SK-N-MC (cell line): ENCODE data around the gene SCN3B.

Source experiments
- DNase-seq: peaks from one replicate; pipeline ENCODE4 v3.0.0-alpha.2; 2011; ENCODE audit warnings: low read depth, low spot score
- H3K27ac ChIP-seq: fragments of 200-600 bp; sonication (generic); 2 replicates; pipeline ENCODE4 v1.5.1; 2016; ENCODE audit warnings: mixed run types
- H3K36me3 ChIP-seq: fragments of 200-600 bp; sonication (generic); 2 replicates; pipeline ENCODE4 v1.6.1; 2017; ENCODE audit warnings: antibody characterized with exemption, low read length, mixed read lengths; ENCODE audit not compliant: insufficient read depth
- H3K4me3 ChIP-seq: fragments of 200-600 bp; sonication (generic); 2 replicates; pipeline ENCODE4 v1.5.1; 2016
- H3K9ac ChIP-seq: fragments of 200-600 bp; sonication (generic); 2 replicates; pipeline ENCODE4 v1.8.0; 2017; ENCODE audit warnings: mixed run types, mixed read lengths; ENCODE audit not compliant: insufficient read length
- H3K9me3 ChIP-seq: fragments of 200-600 bp; sonication (generic); 2 replicates; pipeline ENCODE4 v1.6.1; 2017; ENCODE audit warnings: low read depth, mild to moderate bottlenecking, antibody characterized with exemption, low read length, moderate library complexity, mixed read lengths
- EZH2 ChIP-seq: fragments of 200-600 bp; sonication (generic); IDR thresholded peaks from one replicate; pipeline ENCODE4 v1.6.1; 2017; ENCODE audit warnings: antibody characterized with exemption
- FOXP2 ChIP-seq: optimal IDR thresholded peaks from 2 replicates; pipeline ENCODE3; 2011; ENCODE audit warnings: mild to moderate bottlenecking, moderate library complexity; ENCODE audit not compliant: insufficient read depth; ENCODE audit errors: extremely low read length, control extremely low read depth
- POLR2AphosphoS5 ChIP-seq: IDR thresholded peaks from 2 replicates; pipeline ENCODE4 v1.6.1; 2012; ENCODE audit warnings: mild to moderate bottlenecking, low read depth, low read length, borderline replicate concordance

The SCN3B gene

DNA sequence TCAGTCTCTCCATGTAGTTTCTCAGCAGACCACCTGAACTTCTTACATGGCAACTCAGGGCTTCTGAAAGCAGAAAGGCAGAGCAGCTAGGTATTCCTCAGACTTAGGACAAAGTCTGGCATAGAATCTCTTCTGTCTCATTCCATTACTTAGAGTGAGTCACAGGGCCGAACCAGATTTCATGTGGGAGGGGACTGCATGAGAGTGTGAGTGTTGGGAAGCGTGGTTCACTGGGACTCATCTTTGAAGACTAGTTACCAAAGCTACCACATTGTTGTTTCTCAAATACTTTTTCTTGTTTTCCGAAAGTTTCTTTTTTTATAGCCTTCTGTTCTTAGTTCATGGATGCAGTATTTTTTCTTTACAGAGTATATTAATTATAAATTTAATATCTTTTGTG lies 36.1 kb upstream of the SCN3B start:
- no peak for DNase-seq
- H3K9ac ChIP-seq, result no peak overlapping the region
- no peak overlapping the region for H3K4me3 ChIP-seq
- no peaks in the 10 kb centered on the region for H3K36me3 ChIP-seq
- no peaks in the 10 kb centered on the region for H3K9me3 ChIP-seq
- no peak for TF ChIP-seq FOXP2
- no peak for TF ChIP-seq EZH2
- no peak for TF ChIP-seq POLR2AphosphoS5
- no peak overlapping the region for H3K27ac ChIP-seq

DNA sequence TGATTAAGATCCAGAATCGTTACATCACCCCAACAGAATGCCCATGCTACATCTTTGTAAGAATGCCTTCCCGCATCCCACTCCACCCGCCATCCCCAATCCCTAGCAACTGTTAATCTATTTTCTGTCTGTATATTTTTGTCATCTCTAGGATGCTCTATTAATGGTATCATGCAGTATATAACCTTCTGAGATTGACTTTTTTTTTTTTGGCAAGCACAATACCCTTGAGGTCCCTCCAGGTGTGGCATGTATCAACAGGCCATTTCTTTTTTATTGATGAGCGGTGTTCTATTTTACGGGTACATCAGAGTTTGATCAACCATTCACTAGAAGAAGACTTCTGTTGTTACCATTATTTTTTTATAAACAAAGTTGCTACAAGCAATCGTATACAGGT lies 30.2 kb upstream of the SCN3B start:
- no peak for DNase-seq
- no peak overlapping the region for H3K27ac ChIP-seq
- no peak for TF ChIP-seq FOXP2
- no peak for TF ChIP-seq EZH2
- TF ChIP-seq POLR2AphosphoS5, result no peak
- no peaks in the 10 kb centered on the region for H3K9me3 ChIP-seq
- no peaks in the 10 kb centered on the region for H3K36me3 ChIP-seq
- H3K9ac ChIP-seq, result no peak overlapping the region
- H3K4me3 ChIP-seq, result no peak overlapping the region

DNA sequence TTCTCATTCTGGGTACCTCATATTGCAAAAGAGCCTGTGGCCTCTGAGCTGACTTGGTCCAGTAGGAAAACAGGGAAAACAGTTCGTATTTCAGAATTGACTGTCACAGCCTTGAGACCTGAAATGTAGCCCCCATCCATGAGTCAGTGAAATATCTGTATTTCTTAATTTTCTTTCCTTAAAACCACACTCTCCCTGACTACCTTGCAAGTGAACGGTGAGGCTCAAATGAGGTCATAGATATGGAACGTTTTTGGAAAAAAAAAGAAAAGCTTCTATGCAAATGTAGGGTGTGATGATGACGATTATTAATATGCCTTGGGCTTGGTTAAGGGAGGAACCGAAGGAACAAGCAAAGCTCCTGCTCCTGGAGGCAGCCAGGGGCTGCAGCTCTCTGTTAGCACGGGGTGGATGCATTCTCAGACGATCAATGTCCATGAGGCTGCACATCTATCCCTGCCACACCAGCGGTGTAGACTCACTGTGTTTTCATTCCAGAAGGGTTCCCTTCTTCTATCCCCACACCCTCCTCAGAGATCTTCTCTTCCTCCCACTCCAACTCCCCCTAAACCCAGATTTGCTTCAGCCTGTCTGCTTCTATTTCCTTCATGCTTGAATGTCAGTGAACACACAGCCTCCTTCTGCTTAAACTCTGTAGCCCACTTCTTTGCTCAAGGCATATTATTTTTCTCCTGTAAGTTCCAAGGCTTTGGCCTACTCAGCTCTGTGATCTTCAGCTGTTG lies 29.2 kb upstream of the SCN3B start:
- DNase-seq, result no peak
- no peak overlapping the region for H3K27ac ChIP-seq
- no peaks in the 10 kb centered on the region for H3K36me3 ChIP-seq
- no peak for TF ChIP-seq EZH2
- TF ChIP-seq POLR2AphosphoS5, result no peak
- no peak for TF ChIP-seq FOXP2
- H3K9me3 ChIP-seq, result no peaks in the 10 kb centered on the region
- H3K4me3 ChIP-seq, result no peak overlapping the region
- no peak overlapping the region for H3K9ac ChIP-seq

GRCh38 chr11:123682696-123683410 lies 28.4 kb upstream of the SCN3B start:
- no peak for DNase-seq
- no peak overlapping the region for H3K27ac ChIP-seq
- H3K9ac ChIP-seq, result no peak overlapping the region

DNA sequence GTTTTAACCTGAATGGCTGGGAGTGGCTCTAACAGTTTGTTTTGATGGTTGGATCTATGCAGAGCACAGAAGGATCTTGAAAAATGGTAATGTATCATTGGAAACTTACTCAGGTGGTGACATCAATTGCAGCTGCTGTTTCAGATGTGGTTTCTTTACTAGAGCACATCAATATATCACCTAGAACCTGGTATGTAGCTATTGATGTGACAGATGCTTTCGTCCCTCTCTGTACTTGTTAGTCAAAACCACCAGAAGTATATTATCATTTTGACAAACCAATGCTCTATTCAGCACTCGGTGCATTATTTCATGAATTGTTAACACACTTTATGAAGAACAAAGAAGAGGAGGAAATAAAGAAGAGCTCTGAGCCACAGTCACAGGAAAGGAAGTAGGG lies 26.6 kb upstream of the SCN3B start:
- Histone ChIP-seq H3K27ac (no peak overlapping the region), H3K36me3 (no peaks in the 10 kb centered on the region), H3K4me3 (no peak overlapping the region), H3K9me3 (no peaks in the 10 kb centered on the region), H3K9ac (no peak overlapping the region)
- TF ChIP-seq FOXP2, result no peak
- TF ChIP-seq EZH2, result no peak
- no peak for TF ChIP-seq POLR2AphosphoS5
- no peak for DNase-seq

More at GRCh38 chr11:123682696-123683410, 28.4 kb upstream of the SCN3B start:
- TF ChIP-seq EZH2 (no peak), POLR2AphosphoS5 (no peak), FOXP2 (no peak)
- Histone ChIP-seq H3K9me3 (no peaks in the 10 kb centered on the region), H3K4me3 (no peak overlapping the region), H3K36me3 (no peaks in the 10 kb centered on the region)

- no peak for DNase-seq
- Histone ChIP-seq H3K27ac (no peak overlapping the region), H3K36me3 (no peaks in the 10 kb centered on the region), H3K9me3 (no peaks in the 10 kb centered on the region), H3K9ac (no peak overlapping the region), H3K4me3 (no peak overlapping the region)
- TF ChIP-seq EZH2 (no peak), FOXP2 (no peak), POLR2AphosphoS5 (no peak)
These were observed 23.8 kb upstream of the SCN3B start for GRCh38 chr11:123678246-123678645.

- no peak overlapping the region for H3K9ac ChIP-seq
- DNase-seq, result no peak
- TF ChIP-seq POLR2AphosphoS5 (no peak), FOXP2 (no peak), EZH2 (no peak)
- no peaks in the 10 kb centered on the region for H3K36me3 ChIP-seq
- no peak overlapping the region for H3K27ac ChIP-seq
- no peak overlapping the region for H3K4me3 ChIP-seq
- no peaks in the 10 kb centered on the region for H3K9me3 ChIP-seq
These were observed 23.1 kb upstream of the SCN3B start for GRCh38 chr11:123677510-123677909.

DNA sequence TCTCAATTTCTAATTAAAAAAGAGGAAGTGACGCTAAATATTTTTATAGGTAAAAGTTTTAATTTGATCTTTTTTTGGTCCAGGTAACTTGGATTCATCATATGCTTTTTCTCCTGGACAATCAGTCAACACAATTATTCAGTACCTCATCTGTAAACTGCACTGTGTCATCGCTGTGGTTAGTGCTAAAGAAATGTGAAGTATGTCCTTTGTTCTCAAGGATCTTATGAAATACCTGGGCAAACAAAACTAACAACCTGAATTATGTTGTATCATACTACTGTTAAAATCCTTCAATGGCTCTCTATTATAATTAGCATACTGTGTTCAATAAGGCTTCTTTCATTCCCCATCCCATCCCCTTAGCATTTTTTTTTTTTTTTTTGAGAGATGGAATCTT lies 19.9 kb upstream of the SCN3B start:
- no peaks in the 10 kb centered on the region for H3K36me3 ChIP-seq
- H3K9ac ChIP-seq, result no peak overlapping the region
- H3K9me3 ChIP-seq, result no peaks in the 10 kb centered on the region
- no peak for DNase-seq
- H3K4me3 ChIP-seq, result no peak overlapping the region
- TF ChIP-seq EZH2 (no peak), POLR2AphosphoS5 (no peak), FOXP2 (no peak)
- no peak overlapping the region for H3K27ac ChIP-seq
